GM19452 (cell line): ENCODE measurements around the gene KIAA0232.
A peak's percentile ranks its signal among the peaks of the same experiment; 100 is the strongest.

Experiments used
- ATAC-seq: cut with Tn5 transposase; IDR thresholded peaks from one replicate; pipeline ENCODE4 v1.9.1; 2021; ENCODE audit not compliant: unreplicated experiment

The KIAA0232 gene

DNA sequence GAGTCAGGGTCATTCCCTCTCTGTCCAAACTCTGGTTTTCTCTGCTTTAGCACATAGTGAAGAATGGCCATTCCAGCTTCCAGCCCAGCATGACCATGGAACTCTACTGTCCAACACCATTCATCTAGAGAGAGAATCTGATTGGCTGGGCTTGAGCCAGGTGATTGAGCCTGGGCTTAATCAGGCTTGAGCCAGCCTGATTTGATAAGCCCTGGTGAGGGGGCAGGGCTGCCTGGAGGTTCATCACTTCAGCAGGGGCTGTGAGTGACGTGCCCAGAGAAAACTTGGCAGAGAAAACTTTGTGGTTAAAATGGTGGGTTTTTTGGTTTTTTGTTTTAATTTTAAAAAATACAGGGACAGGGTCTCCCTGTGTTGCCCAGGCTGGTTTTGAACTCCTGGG, 62.5 kb downstream of the KIAA0232 start:
- no peak for ATAC-seq

GRCh38 chr4:6845574-6845973, 63.0 kb downstream of the KIAA0232 start:
- no peak for ATAC-seq

DNA sequence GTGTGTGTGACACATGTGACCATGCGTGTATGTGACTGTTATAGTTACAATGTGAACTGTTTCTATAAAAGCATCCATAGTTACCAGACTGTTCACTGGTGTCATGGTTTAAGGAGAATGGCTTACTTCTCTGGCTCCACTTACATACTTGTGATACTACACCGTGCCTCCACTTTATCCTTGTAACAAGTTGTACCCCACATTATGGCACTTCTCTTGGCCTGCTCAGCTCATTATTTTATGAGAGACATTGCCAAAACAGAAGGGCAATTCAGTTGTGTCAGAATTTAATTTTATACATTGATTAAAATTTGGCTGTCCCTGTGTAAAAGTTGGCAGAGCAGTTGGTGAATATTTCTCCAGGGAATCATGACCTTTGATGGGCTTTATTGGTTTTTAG, 64.7 kb downstream of the KIAA0232 start:
- ATAC-seq = no peak

DNA sequence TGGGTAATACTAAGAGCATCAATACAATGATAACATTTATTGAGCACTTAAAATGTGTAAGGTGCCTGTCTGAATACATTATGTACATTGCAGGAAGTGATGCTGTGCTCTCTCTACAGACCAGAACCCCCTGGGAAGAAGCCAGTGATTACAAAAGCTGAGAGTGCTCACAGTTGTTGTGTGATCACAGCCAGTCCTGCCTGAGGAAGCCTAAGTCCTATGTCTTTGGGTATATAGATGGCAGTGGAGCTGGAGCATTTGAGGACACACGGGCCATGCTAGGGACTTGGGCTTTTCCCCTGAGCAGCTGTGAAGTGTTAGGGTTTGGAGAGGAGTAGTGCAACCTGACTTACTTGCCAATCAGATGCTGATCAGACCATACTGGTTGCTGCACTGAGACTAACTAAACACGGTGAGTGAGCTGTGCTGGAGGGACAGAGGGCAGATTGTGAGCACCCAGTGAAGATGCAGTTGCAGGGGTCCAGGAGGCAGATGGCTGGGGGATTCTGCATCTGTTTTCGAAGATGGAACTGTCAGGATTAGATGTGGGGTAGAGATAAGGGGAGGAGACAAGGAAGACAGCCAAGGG, 66.3 kb downstream of the KIAA0232 start:
- ATAC-seq = no peak

DNA sequence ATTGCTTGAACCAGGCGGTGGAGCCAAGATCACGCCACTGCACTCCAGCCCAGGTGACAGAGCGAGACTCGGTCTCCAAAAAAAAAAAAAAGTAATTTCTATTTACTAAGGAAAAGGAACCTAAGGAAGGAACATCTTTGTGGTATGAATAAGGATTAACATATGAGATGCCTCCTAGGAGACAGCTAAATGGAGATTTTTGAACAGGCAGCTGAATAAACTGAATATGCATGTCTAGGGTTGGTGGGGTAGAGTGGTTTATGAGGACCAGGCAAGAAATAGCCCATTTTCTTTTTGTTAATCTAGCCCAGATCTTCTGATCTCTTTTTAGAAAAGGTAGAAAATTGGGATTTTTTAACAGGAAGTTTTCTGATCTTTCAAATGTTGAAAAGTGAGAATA, 67.2 kb downstream of the KIAA0232 start:
- no peak for ATAC-seq

DNA sequence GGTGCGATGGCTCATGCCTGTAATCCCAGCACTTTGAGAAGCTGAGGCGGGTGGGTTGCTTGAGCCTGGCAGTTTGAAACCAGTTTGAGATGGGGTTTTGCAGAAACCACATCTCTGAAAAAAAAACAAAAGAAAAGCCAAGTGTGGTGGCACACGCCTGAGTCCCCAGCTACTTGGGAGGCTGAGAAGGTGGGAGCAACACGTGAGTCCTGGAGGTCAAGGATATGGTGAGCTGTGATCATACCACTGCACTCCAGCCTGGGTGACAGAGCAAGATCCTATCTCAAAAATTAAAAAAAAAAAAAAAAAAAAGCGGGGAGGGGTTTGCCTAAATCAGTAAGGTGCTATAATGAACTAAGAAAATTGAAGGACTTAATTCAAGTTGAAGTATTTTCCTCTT, 68.9 kb downstream of the KIAA0232 start:
- ATAC-seq = no peak

DNA sequence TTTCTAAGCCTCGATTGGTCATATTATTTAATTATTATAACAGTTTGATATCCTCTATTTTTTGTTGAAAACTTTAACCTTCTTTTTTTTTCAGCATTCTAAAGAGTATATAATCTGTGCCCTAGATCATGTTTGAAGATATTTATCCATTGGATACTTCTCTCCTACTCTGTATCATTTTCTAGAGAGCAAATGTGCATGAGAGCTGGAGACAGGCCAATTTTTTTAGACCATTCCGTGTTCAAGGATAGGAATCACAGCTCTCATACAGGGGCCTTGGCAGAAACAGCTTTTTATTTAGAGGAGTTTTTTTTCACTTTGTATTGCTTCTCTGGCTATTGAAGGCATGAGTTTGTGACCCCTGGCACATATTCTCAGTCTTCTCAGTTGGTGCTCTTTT, 69.4 kb downstream of the KIAA0232 start:
- no peak for ATAC-seq

DNA sequence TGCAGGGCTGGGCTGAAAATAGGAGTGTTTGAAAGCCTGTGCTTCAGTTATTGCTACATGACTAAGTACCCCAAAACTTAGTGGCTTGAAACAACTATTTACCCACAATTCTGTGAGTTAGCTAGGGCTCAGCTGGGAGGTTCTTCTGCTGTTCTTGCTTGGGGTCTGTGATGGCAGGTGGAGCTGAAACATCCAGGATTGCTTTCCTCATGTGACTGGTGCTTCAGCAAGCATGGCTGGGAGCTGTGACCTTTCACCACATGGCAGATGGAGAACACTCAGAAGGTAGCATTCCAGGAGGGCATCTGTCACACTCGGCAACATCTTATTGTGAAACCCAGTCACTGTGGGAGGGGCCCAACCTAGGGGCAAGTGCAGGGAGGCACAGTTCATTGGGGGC, 70.1 kb downstream of the KIAA0232 start:
- ATAC-seq = no peak

GRCh38 chr4:6854098-6854744, 71.7 kb downstream of the KIAA0232 start:
- ATAC-seq = no peak

GRCh38 chr4:6855692-6856297, 73.3 kb downstream of the KIAA0232 start:
- ATAC-seq = peak; percentile 95

GRCh38 chr4:6856391-6856790, 73.9 kb downstream of the KIAA0232 start:
- no peak for ATAC-seq

DNA sequence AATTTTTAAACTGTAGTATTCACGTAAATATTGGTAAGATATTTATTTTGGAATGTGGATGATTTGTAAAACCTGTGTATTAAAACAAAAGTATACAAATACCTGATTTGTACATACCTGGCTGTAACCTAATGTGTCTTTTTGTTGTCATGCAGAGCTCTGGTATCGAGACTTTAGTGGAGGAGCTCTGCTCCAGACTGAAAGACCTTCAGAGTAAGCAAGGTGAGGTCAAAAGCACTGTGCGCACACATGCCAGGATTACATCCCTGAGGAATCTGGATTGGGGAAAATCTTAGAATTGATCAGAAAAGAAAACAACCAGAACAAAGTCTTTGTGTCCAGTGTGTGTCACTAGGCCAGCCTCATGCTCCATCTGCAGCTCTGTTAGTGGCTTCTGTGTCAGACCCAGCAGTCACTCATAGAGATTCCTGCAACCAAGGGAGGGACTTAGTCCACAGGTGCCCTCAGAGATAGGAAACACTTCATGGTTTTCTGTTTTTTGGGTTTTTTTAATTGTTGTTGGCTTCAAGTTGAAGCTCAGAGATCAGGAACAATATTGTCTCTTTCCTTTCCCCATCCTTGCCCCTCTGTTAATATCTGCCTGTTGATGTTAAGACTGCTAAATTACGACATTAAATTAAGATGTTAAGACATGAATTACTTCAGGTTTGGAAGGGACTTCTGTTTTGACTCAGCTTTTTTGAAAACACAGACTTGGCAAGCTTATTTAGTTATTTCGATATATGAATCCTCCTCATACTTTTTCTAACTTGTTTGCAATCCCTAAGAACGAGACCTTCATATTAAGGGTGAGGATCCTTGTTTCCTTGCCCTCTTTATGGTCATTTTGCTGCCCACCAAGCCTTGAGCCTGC, 74.7 kb downstream of the KIAA0232 start:
- ATAC-seq = no peak

DNA sequence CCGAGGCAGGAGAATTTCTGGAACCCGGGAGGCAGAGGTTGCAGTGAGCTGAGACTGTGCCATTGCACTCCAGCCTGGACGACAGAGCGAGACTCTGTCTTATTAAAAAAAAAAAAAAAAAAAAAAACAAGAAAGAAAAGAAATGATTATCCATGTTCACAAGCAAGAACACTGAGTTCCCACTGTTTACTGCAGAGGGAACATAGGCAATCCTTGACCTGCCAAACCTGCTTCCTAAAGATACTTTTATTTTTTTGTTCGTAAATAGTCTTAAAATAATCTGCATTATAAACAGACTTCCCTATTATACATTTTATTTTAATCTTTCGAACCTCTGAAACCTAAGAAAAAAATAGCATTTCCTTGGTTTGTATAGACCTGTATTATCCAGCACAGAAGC, 76.5 kb downstream of the KIAA0232 start:
- no peak for ATAC-seq

DNA sequence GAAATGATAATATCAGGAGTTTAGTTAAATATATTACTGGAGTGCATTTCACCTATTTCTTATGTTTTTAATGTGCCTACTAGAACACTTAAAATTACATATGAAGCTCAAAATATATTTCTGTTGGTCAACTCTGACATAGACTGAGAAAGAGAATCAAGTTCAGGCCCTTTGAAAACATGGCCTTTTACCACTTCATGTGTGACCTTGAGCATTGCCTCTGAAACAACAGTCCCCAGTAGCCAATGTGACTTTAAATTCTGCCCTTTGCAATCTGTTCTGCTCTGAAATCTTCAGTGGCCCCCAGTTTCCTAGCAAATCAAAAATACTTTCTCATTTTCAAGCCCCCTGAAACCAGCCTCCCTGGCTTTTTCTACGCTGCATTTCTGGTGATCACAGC, 77.0 kb downstream of the KIAA0232 start:
- ATAC-seq = no peak

DNA sequence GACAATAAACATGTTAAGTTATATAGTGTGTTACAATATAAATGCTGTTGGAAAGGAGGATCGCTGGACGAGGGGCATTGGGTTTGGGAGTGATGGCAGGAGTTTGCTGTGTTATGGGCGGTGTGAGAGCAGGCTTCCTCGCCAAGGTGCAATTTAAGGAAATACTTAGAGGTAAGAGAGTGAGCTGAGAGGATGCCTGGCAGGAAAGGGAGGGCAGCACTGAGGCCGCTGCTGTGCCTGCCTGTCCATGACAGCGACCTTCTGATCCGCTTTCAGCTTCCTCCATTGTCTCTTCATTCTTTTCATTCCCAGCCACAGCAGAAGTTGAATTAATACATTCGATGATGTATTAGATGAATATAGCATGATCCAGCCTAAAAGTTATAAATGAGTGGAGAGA, 85.9 kb downstream of the KIAA0232 start:
- no peak for ATAC-seq

DNA sequence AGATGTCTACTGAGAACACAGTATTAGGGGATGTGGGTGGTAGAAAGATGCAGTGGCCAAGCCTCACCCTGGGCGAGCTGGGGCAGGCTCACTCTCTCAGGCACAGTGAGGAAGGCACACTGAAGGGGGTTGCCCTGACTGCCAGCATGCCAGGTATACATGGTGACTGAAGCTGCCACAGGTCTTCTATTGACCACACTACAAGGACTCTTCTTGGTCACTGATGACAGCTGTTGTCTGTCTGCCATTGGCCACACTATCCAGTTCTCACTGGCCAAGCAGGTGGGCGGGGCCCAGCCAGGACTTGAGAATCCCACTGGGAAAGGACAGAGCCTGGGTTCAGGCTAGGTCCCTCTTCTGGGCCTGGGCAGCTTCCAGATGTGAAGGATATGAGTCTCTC, 87.4 kb downstream of the KIAA0232 start:
- ATAC-seq = no peak

DNA sequence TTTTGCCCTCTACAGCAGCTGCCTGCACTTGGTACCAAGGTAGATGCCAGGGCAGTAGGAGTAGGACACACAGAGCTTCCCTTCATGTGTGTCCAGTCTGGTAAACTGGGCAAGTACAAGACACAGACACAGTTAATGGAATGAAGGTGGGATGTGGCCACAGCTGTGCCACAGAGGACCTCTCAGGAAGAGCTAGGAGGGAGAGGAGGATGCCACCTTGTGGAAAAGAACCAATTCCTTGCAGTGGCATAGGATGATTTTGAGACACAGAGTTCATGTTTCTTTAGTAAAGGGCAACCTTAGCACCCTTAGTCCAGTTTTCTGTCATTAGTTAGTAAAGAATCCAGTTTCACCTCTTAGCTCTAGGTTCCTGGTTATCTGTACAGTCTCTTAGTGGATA, 90.8 kb downstream of the KIAA0232 start:
- no peak for ATAC-seq

GRCh38 chr4:6873792-6874461, 91.4 kb downstream of the KIAA0232 start:
- ATAC-seq = peak; percentile 66

DNA sequence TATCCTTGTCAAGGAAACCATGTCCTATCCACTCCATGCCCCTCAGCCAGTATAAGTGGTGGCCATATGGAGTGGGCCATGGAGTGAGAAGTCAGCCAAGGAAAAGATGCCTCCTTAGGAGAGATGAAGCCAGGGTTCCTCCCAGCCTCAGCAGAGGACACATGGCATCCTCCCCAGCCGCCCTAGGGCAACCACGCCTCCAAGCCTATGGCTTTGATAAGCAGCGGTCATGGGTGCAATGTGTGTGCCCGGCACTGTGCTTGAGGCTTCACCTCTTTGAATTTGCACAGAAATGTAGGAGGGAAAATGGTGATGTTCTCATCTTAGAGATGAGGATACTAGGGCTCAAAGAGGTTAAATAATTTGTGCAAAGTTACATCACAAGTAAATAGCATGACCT, 92.5 kb downstream of the KIAA0232 start:
- no peak for ATAC-seq

- ATAC-seq = no peak
These were observed 92.9 kb downstream of the KIAA0232 start for GRCh38 chr4:6875431-6875831.

- no peak for ATAC-seq
These were observed 93.9 kb downstream of the KIAA0232 start for GRCh38 chr4:6876440-6876839.
